ENCODE results near the gene VAV3.
"Not testable (repeated sequence)": the region's sequence is repeated elsewhere in the genome, so short reads cannot be mapped to it uniquely, and the experiment has no call there.

Gene VAV3

GRCh38 chr1:107883562-107883961 lies 81.4 kb downstream of the VAV3 start:
- peak; percentile 7 for DNase-seq

- no peak for DNase-seq
These were observed 85.1 kb downstream of the VAV3 start for GRCh38 chr1:107879927-107880326.

- no peak for DNase-seq
These were observed 85.6 kb downstream of the VAV3 start for GRCh38 chr1:107879346-107879745.

GRCh38 chr1:107877745-107878144 lies 87.2 kb downstream of the VAV3 start:
- DNase-seq = no peak

GRCh38 chr1:107877092-107877491 lies 87.9 kb downstream of the VAV3 start:
- DNase-seq = peak; percentile 54

- DNase-seq = no peak
These were observed 89.3 kb downstream of the VAV3 start for GRCh38 chr1:107875689-107876088.

GRCh38 chr1:107874221-107874620 lies 90.8 kb downstream of the VAV3 start:
- no peak for DNase-seq

GRCh38 chr1:107871687-107872395 lies 93.1 kb downstream of the VAV3 start:
- DNase-seq = no peak

GRCh38 chr1:107871259-107871658 lies 93.7 kb downstream of the VAV3 start:
- DNase-seq = no peak

- DNase-seq = no peak
These were observed 94.3 kb downstream of the VAV3 start for GRCh38 chr1:107870696-107871095.

- no peak for DNase-seq
These were observed 97.1 kb downstream of the VAV3 start for GRCh38 chr1:107867897-107868296.

- DNase-seq = no peak
These were observed 97.6 kb downstream of the VAV3 start for GRCh38 chr1:107867422-107867821.

GRCh38 chr1:107866870-107867269 lies 98.1 kb downstream of the VAV3 start:
- DNase-seq = no peak

GRCh38 chr1:107865627-107866026 lies 99.4 kb downstream of the VAV3 start:
- DNase-seq = no peak

GRCh38 chr1:107863342-107863741 lies 101.6 kb downstream of the VAV3 start:
- DNase-seq = no peak

- DNase-seq = no peak
These were observed 102.9 kb downstream of the VAV3 start for GRCh38 chr1:107862064-107862463.

GRCh38 chr1:107858323-107858722 lies 106.7 kb downstream of the VAV3 start:
- DNase-seq = no peak

GRCh38 chr1:107851418-107851817 lies 113.6 kb downstream of the VAV3 start:
- no peak for DNase-seq

- not testable (repeated sequence) for DNase-seq
These were observed 120.3 kb downstream of the VAV3 start for GRCh38 chr1:107844541-107845194.

- DNase-seq = no peak
These were observed 121.0 kb downstream of the VAV3 start for GRCh38 chr1:107843989-107844388.

- DNase-seq = no peak
These were observed 122.7 kb downstream of the VAV3 start for GRCh38 chr1:107842241-107842640.

GRCh38 chr1:107840725-107841124 lies 124.3 kb downstream of the VAV3 start:
- no peak for DNase-seq

- no peak for DNase-seq
These were observed 126.9 kb downstream of the VAV3 start for GRCh38 chr1:107838056-107838455.

GRCh38 chr1:107835151-107835670 lies 129.8 kb downstream of the VAV3 start:
- DNase-seq = no peak

- no peak for DNase-seq
These were observed 131.9 kb downstream of the VAV3 start for GRCh38 chr1:107833061-107833460.

All from DMS 273 treated with DMSO at 0.1 percent for 48 hours (cell line).